ENCODE results near the gene GATD1.

The GATD1 gene

GRCh38 chr11:791658-792534 lies 14.6 kb upstream of the GATD1 start:
- no peak for TF ChIP-seq EZH2phosphoT487 (IDR thresholded peaks at IDR 0.05; ENCODE audit: low read depth)
- TF ChIP-seq CTCF (IDR thresholded peaks at IDR 0.05; ENCODE audit: low read depth, low read length): no peak
- Histone ChIP-seq H4K20me1 (ENCODE audit: insufficient read depth, low read length) (peaks cover 11% of the 10 kb centered on the region; the same call in 1 of the 2 replicates), H3K4me1 (ENCODE audit: low read length) (peaks cover 16% of the 10 kb centered on the region), H3K79me2 (ENCODE audit: low read length) (peaks cover 25% of the 10 kb centered on the region), H2AFZ (ENCODE audit: low read depth, low read length) (no peak overlapping the region), H3K9ac (ENCODE audit: low read length) (no peak overlapping the region), H3K27ac (ENCODE audit: low read length) (no peak overlapping the region), H3K27me3 (ENCODE audit: low read depth, low read length) (no peaks in the 10 kb centered on the region), H3K9me3 (ENCODE audit: insufficient read depth, low read length) (no peaks in the 10 kb centered on the region), H3K36me3 (replicated peaks; ENCODE audit: low read depth, low read length) (peaks cover 3% of the 10 kb centered on the region), H3K4me2 (ENCODE audit: low read length) (no peak overlapping the region), H3K4me3 (ENCODE audit: low read length) (no peak overlapping the region)

DNA sequence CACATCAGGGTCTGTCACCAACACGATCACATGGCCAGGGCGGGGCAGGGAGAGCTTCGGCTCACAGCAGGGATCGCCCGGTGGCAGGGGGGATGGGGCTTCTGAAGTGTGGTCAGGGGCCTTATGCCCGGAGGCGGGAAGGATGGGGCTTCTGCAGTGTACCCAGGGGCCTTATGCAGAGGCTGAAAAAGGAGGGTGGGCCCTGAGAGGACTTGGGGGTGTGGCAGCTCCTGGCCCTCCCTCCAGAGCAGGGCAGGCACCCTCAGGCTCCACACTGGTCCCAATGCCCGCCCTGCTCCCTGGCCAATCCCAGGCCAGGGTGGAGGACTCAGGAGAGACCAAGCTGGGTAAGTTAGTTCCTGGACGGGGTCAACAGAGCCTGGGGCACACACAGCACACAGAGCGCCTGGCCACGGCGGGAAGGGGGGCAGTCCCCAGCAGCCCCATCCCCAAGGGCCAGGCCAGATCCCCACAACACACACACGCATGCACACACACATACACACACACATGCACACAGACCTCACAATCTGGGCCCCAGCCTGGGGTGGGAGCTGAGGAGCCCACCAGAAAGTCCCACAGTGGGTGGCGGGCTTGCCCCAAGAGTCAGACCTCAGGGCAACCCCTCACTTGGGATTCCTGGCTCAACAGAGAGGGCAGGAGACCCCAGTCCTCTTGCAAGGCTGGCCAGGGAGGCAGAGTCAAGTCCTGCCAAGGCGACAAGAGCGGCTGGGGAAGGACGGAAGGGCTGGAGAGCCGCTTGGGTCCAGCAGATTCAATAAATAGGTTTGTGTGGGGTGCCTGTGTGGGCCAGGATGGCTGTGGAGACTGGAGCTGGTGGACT lies 13.7 kb upstream of the GATD1 start:
- Histone ChIP-seq H3K9me3 (ENCODE audit: insufficient read depth, low read length) (no peaks in the 10 kb centered on the region), H2AFZ (ENCODE audit: low read depth, low read length) (no peak overlapping the region), H3K4me2 (ENCODE audit: low read length) (no peak overlapping the region), H3K9ac (ENCODE audit: low read length) (no peak overlapping the region), H3K27ac (ENCODE audit: low read length) (no peak overlapping the region), H4K20me1 (ENCODE audit: insufficient read depth, low read length) (peaks cover 7% of the 10 kb centered on the region; the same call in 1 of the 2 replicates), H3K36me3 (replicated peaks; ENCODE audit: low read depth, low read length) (peaks cover 3% of the 10 kb centered on the region), H3K27me3 (ENCODE audit: low read depth, low read length) (no peaks in the 10 kb centered on the region), H3K4me1 (ENCODE audit: low read length) (peaks cover 10% of the 10 kb centered on the region), H3K4me3 (ENCODE audit: low read length) (no peak overlapping the region), H3K79me2 (ENCODE audit: low read length) (peaks cover 17% of the 10 kb centered on the region)
- TF ChIP-seq EZH2phosphoT487 (IDR thresholded peaks at IDR 0.05; ENCODE audit: low read depth) (no peak), CTCF (IDR thresholded peaks at IDR 0.05; ENCODE audit: low read depth, low read length) (no peak)

GRCh38 chr11:789943-790342 lies 12.7 kb upstream of the GATD1 start, which contains the start of gene CEND1:
Gene CEND1 (minus strand): TSS chr11:790090. CDS start chr11:788576, 1,514 bp downstream.
- Histone ChIP-seq H3K4me2 (ENCODE audit: low read length) (peak within 1 kb of the TSS; percentile 23; the same call in 1 of the 2 replicates), H3K27ac (ENCODE audit: low read length) (no peak within 1 kb of the TSS), H2AFZ (ENCODE audit: low read depth, low read length) (no peak within 1 kb of the TSS), H3K27me3 (ENCODE audit: low read depth, low read length) (no peaks in the 10 kb centered on the region), H3K9ac (ENCODE audit: low read length) (no peak within 1 kb of the TSS), H3K4me1 (ENCODE audit: low read length) (peaks cover 8% of the 10 kb centered on the region), H3K9me3 (ENCODE audit: insufficient read depth, low read length) (no peaks in the 10 kb centered on the region), H3K4me3 (ENCODE audit: low read length) (no peak within 1 kb of the TSS), H3K36me3 (replicated peaks; ENCODE audit: low read depth, low read length) (peaks cover 3% of the 10 kb centered on the region), H3K79me2 (ENCODE audit: low read length) (0 out of 2 replicates have a peak, but pooled peaks cover 7% of the 10 kb centered on the region), H4K20me1 (ENCODE audit: insufficient read depth, low read length) (peaks cover 7% of the 10 kb centered on the region; the same call in 1 of the 2 replicates)
- no peak for TF ChIP-seq CTCF (IDR thresholded peaks at IDR 0.05; ENCODE audit: low read depth, low read length)
- TF ChIP-seq EZH2phosphoT487 (IDR thresholded peaks at IDR 0.05; ENCODE audit: low read depth): no peak
